Testis (tissue), 2 donors: Measurements from ENCODE around the gene SSBP3.

ENCODE experiments used
- CTCF ChIP-seq, 3 experiments: fragments of 450-650 bp in 2 of 3; fragments of 200-600 bp in 1 of 3; sonication (generic) in 1 of 3; IDR thresholded peaks; one replicate each; pipeline ENCODE4 v1.5.1; 2016 to 2019; ENCODE audit warnings: antibody characterized with exemption in 3 of 3, mild to moderate bottlenecking in 2 of 3, moderate library complexity in 1 of 3
- POLR2A ChIP-seq: fragments of 450-650 bp; IDR thresholded peaks from one replicate; pipeline ENCODE4 v1.6.1; 2017; ENCODE audit warnings: antibody characterized with exemption, mild to moderate bottlenecking, moderate library complexity

GRCh38 chr1:54337928-54338327 is 68.3 kb downstream of the SSBP3 start:
- TF ChIP-seq CTCF (IDR thresholded peaks at IDR 0.05) = no peak
- no peak for TF ChIP-seq POLR2A
